NCI-H128 (cell line): ENCODE data around the gene IKBKE.

ENCODE experiments used
- DNase-seq: peaks from one replicate; lab custom pipeline; 2025; ENCODE audit not compliant: unreplicated experiment; lab: John Stamatoyannopoulos, UW

The IKBKE gene

DNA sequence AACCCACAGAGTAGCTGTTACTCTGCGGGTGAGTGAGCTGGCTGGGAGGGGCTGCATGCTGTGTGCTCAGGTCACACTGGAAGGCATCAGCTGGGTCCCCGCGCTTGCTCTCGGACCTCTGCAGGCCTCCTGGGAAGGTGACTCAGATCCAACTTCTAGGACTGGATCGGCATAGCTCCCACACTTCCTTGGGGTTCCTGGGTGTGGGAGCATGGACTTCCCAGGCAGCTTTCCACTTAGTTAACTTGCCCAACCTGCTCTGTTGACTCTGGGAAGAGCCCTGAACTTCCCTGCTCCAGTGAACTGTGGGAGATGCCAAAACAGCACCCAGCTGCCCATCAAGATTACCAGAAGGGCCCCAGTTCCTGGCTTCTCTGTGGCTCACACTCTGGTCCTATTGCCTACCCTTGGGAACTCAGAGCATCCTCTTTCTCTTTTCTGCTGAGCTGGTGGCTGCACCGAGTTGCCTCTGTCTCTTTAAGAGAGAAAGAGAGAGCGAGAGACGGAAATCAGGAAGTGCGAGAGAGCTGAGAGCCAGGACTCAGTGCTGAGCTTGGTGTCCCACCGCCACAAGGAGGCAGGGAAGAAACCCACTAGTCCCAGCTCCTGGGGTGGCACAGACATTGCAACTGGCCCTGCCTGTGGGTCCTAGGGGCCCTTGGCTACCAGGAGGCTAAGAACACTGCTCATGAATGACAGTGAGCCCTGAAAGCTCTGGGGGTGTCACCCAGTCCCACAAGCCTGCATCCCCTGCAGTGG is at the start of gene IKBKE:
Gene IKBKE, plus strand, starts transcription at position 544 of the 759 bp plus-strand sequence. CDS start 2,752 bp downstream, outside the sequence.
- no peak for DNase-seq

DNA sequence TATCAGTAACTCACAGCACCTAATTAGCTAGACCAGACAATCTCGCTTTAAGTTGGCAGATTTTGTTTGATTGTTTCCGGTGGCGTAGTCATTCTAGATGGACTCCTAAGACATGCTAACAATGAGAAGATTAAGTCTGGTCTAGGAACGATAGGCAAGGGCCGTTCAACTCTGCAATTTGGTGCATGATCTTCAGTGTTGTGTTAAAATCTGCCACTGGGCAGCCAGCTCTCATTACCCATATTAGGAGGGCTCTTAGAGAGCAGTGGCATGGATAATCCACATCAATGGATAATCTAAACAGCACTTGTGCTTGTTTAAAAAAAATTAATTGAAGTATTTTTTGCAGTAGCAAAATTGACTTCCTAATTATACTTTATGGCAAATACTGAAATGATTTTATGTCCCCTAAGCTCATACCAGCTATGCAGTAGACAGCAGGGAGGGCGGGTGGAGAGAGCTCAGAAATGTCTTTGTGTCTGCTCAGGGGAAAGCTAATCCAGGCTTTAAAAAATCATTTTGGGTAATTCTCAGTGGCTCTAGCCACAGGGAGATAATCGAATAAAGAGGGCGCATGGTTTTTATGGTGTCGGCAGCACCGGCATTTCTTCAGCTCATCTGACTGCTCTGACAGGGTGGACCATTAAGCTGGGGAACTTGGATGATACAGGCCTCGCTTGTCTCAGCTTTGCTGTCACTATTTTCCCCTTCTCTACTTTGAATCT is 48.5 kb upstream of the IKBKE start:
- no peak for DNase-seq

DNA sequence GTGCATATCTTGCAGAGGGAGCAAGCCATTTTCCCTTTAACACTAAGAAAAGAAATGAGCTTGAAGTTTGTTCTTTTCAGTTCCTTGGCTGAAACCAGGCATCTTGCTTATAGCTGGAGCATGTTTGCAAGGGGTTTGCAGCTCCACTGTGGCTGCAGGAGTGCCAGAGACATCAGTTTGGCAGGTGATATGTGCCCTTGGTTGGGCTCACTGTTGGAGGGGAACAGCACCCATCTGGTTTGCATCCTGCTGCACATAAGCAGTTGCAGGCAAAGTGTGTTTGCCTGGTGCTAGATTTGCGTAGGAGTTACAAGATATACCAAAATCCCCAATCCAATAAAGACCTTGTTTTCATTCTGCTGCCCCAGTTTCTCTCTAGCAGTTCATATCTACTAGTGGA is 47.8 kb upstream of the IKBKE start:
- DNase-seq, result no peak

DNA sequence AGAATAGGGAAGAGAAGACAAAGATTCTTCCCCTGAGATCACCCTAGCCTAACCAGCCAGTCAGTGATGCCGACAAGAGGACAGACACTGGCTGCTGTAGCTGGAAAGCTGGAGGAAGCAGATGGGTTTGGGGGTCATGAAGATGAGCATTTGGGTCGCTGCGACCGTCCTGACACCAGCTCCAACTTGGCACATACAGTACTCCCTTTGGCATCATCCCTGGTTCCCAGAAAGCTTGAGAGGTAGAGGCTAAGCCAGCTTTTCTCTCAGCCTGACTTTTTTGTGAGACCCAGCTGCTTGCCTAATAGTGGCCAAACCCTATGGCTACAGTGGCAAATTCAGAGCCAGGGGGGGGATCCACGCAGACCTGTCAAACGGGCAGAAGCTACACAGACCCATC is 43.0 kb upstream of the IKBKE start:
- DNase-seq, result no peak

DNA sequence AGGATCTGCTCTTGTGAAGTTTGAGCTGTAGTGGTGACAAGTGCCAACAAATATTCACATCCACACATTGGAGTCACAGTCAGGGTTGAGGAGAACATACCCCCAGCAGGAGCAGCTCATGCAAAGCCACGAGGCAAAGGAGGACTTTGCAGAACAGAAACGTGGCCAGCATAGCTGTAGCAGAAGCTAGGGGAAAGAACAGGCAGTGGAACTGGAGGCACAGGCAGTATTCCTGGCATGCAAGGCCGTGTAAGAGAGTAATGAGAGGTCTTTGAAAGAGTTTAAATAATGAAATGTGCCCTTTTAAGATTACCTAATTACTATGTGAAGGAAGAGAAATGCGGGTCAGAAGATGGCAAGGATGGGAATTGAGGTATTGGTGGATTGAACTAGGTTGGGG is 40.9 kb upstream of the IKBKE start:
- DNase-seq, result no peak

DNA sequence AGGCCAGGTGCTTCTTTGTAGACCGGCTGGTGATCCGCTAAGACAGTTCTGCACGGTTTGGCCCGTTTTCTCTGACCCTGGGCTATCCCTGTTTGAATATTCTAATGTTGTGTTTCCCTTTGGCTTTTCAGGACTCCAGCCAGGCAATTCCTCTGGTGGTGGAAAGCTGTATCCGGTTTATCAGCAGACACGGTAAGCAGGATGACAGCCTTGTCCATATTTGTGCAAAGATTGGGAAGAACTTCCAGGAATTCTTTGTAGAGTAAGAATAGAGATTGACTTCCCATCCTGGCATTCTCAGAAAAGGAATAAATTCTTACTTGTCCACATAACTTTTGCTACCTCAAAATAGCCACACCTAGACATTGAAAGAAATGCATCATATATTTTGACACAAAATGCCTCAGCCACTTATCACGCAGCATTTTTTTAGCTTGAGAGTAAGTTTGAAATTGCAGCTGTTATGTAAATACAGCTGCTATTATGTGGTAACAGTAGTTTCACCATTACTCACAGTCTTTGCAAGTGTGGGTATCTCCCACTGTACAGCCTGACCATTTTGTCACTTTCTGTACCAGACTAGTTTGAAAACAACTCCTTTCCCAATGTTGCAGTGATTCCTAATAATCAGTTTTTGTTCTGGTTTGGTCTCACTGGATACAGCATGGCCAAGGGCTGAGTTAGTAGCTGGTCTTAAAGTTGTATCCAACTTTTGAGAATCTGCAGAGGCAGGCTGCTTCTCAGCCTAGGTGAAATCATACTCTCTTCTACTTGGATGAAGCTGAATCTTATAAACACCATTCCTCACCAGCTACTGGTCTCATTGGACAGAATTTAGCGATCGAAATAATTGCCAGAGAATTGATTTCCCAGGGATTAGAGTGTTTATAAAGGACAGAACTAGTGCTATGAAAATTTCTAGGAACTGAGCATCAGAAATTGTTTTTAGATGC is 40.0 kb upstream of the IKBKE start:
- no peak for DNase-seq

DNA sequence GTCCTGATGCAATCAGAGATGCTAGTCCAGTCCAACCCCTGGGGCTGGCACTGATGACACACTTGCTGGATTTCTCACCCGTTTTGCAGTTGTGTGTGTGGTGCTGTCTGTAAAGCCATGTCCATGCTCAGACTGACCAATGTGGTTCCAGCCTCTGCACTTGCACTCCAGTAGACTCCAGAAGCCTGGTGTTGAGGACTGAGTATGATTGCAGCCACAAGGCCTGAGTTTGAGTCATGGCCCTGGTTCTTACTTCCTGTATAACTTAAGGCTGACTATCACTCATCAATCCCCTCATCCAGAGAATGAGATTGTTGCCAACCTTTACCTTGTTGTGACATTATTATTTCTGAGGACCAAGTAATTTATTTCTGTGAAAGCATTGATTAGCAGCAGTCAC is 34.8 kb upstream of the IKBKE start:
- no peak for DNase-seq

DNA sequence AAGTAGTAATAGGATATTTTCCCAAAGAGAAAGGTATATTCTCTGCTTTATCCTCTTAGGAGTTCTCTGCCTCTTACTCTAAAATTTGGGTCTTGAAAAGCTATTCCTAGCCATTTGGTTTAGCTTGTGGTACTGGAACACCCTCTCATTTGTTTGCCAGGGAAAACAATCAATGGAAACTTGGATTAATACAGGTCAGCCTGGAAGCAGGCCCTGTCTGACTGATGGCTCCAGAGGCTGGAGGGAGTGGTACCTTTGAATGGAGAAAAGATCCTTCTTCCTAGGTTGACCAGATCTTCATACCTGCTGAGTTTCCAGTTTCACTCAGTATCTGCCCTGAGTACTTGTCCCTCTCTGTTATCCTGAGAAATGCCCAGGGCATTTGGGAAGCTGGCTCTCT is 31.7 kb upstream of the IKBKE start:
- no peak for DNase-seq

DNA sequence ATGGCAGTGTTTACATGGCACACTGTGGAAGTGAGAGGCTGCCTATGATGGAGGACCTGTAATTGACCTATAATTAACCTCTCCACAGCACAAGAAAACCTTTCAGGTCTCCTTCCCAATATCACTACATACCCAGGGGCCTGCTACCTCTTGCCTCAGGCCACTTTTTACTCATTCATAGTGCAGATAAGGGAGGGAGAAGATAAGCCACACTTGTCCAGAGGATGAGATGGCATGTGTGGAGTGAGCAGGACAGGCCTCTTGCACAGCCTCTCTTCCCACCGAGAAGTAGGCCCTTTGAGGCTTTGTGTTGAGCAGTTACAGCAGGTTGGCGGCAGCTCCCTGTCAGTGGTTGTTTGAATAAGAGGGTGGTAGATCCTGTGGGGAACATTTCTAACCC is 31.1 kb upstream of the IKBKE start:
- DNase-seq, result no peak

DNA sequence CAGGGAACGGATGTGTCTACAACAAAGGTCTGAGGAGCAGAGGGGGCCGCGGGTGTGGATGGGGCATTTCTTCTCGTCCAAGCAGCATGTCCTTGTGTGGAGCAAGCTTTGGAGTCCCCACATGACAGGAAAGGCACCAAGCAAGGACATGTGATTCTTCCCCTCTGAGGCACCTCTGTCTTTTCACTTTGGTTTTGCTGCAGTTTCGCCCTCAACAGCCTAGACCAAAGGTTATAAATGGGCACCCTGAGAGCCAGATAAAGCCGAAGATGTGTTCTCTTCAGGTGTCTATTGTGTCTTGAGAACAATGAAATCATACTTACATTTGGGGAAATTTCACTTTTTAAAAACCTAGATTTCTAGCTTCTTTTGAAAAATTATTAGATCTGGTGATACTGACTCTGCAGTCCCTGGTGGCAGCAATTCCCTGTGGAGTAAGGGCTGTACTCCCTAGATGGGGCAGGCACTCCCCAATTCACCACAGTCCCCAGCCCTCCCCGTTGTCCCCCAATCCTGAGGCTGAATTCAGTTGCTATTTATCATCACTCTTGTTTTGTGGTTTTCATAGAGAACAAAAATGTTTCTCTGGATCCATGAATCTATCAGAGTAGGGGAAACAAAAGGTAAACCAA is 28.8 kb upstream of the IKBKE start:
- DNase-seq, result no peak

DNA sequence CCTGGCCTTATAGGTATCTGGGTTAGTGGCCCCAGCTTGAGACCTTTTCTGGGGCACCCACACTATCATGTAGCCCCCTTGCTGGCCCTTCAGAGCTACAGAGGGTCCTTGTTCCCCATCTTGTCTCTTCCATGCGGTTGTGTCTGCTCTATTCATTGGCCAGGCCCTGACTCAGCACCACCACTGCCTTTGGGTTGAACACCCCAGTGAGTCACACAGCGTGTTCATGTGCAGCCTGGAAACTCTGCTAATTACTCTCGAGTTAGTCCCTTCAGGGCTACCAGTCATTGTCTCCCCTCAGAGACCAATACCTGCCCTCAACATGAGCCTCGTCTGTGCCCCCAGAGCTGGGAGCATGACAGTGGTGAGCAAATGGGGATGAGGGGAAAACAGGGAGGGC is 28.2 kb upstream of the IKBKE start:
- no peak for DNase-seq

DNA sequence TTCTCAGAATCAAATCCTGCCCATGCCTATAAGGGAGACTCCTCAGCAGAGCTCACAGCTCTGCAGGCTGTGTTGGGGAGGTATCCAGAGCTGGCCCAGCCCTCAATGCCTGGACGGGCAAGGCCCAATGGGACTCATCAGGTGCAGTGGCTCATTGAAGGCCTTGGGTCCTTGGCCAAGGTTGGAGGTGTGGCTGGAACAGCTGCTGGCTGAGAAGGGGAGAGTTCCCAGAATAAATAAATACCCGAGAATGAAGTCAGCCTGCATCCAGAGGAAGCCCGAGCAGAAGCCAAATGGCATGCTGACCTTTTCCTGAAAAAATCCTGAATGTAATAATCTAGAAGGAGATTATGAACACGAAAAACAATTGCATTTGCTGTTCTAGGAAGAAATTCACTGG is 25.2 kb upstream of the IKBKE start:
- no peak for DNase-seq

DNA sequence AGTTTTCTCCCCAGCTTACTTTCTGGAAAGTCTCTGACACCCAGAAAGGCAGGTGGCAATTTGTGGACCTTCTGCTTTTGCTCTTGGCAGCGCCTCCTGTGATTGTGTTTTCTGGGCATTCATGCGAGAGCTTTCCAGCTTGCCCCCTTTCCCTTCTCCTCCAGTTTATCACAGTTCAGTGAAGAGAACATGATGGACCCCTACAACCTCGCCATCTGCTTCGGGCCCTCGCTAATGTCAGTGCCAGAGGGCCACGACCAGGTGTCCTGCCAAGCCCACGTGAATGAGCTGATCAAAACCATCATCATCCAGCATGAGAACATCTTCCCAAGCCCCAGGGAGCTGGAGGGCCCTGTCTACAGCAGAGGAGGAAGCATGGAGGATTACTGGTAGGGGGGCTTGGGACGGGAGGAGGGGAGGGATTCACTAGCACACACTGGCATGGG is 24.3 kb upstream of the IKBKE start:
- DNase-seq, result no peak

DNA sequence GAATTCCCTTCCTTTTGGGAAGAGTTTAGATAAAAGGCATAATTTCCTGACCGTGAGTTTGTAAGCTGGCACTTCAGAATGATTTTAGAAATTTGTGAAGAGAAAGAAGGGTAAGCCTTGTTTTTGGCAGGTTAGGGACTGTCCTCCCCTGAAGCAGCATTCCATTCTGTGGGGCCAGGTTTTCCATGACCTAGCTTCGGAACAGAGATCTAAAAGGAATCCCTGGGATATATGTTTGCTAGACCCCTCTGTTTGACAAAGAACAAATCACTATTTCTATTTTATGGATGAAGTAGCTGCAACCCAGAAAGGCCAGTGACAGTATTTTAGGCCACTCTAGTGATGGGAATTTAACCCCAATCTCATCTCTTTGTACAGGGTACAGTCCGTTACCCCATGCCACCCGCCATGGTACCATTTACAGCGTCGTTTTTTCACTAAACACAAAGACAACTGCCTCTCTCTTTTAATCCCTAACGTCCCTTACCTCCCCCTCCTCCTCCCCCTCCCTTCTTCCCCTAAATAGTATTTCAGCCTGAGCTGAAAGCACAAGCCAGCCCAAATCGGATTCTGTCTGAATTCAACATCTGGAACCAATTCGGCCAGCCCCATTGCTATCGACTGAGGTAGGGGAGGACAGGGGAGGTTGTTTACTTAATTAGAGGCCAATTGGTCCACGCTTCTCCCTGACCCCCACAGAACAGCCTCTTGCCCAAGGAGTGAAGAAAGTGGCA is 23.4 kb upstream of the IKBKE start:
- DNase-seq, result no peak

DNA sequence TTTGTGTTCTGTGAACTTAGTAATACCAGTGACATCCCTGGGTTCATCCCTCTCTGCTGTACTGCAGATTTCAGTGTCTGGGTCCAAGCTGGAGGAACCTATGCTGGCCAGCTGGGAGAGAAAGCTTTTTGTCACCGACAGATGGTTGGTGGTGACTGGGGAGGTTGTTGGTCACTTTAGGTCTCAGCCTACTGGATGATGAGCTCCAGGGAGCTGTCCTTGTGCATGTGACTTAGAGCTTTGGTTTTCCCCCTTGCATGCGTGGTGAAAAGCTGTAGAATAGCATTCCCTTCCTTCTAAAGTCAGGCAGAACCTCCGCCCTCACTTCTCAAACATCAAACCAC is 22.9 kb upstream of the IKBKE start:
- no peak for DNase-seq

DNA sequence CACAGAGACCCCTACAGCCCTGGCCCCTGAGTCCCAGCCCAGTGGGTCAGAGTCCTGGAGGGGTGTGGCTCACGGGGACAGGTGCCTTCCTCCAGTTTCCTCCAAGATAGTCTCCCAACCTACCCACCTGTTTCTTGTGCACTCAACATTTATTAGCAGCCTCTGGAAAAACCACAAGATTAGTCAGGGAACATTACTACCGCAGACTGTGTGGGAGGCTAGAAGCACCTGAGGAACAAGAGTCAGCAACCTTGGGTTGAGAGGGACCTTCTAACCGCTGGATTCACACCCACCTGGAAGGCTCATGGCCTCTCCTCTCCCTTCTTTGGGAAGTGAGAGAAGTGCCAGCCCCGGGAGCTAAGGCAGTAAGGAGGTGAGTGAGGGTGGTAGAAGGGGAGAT is 22.5 kb upstream of the IKBKE start:
- no peak for DNase-seq

DNA sequence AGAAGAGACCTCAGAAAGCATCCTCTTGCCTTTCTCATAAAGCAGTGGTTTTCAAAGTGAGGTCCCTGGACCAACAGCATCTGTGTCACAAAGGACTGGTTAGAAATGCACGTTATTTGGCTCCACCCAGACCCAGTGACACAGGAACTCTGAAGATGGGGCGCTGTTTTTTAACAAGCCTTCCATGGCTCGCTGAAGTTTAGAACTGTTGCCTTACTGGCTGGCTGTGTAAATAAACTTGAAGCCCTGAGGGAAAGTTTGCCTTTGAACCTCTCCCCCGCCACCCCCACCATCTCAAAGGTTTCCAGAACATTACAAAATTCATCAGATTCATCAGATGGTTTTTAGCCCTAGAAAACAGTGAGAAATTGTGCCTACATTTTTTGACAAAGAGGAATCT is 21.8 kb upstream of the IKBKE start:
- DNase-seq, result no peak

DNA sequence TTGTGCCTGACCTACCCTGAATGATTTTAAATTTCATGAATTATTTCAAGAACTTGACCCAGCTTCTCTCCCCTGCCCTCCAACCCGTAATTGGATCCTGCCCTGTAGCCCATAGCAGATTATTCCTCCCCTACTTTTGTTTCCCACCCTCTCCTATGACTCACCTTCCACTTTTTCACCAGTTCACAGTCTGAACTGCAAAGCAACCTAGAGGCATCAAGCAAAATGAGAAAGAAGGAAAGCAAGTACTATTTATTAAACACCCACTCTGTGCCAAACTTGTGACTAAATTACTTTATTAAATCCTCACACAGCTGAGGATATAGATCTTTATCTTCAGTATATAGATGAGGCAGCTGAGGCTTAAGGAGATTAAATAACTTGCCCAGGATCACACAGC is 20.7 kb upstream of the IKBKE start:
- no peak for DNase-seq

DNA sequence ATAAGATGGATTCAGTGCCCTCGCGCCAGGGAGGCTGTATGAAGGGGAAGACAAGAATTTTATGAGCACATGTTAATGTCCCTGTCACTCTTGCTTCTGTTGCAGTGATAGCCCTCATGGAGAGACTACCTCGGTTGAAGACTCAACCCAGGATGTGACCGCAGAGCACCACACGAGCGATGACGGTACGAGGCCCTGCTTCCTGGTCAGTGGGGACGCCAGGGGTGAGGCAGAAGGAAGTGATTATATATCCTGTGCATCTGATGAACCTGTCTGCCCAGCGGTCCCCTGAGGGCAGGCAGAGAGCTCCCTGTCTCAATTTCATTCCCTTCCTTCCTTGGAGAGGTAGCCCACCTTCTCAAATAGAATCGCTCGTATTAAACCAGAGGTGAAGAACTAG is 20.0 kb upstream of the IKBKE start:
- DNase-seq, result no peak

DNA sequence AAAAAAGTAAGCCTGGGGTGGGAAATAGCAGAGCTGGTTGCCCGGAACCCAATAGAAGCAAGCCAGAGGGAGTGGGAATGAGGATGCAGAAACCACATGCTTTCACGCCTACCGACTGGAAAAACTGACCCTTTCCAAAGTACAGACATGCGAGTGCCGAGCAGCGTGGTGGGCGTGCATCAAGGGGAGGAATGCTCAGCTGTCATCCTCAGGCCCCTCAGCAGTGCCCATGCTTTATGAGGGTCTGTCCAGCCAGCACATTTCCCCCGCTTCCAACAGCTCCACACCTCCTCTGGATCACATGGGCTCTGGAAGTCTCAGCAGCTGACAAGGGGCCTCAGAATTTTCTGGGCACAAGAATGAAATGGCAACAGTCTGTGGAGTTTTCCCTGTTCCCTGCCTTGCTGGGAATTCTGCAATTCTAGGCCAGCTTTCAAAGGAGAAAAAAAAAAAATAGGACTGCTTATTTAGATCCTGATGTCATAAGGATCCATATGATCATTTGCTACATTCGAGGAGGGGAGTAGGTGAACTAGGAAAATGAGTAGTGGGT is 19.1 kb upstream of the IKBKE start:
- DNase-seq, result no peak
